Endothelial cell of hepatic sinusoid (primary cell): ENCODE data around the gene USP3.

Experiments
- in situ Hi-C: cut with HindIII; loops from 2 replicates; pipeline ENCODE4 v1.10.0; 2017; ENCODE audit warnings: low sequenced_read_pairs

The USP3 gene

DNA sequence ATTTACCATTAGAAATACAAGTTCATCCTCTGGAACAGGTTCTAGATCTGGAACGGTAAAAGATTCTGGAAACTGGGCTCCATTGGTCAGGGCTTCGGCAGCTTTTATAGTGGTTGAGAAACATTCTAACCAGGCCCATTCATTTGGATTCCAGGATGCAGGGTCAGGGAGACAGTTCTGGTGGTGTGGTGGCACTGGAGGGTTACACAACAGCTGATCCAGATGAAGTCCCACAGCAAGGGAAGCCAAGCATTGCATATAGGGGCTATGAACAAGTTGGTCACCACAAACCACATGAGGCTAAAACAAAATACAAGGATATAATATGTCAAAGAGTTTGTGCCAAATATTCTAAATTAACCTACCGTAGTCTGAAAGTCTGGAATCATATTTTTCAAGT lies 135.8 kb downstream of the USP3 start:
- in situ Hi-C loops: no loop called here
